Hippocampal formation (tissue), 2 donors: ENCODE data around the gene MAP3K6.

Source experiments
- DNase-seq, 2 donors: peaks; one replicate each; lab custom pipeline; 2025; lab: John Stamatoyannopoulos, UW

MAP3K6 gene

DNA sequence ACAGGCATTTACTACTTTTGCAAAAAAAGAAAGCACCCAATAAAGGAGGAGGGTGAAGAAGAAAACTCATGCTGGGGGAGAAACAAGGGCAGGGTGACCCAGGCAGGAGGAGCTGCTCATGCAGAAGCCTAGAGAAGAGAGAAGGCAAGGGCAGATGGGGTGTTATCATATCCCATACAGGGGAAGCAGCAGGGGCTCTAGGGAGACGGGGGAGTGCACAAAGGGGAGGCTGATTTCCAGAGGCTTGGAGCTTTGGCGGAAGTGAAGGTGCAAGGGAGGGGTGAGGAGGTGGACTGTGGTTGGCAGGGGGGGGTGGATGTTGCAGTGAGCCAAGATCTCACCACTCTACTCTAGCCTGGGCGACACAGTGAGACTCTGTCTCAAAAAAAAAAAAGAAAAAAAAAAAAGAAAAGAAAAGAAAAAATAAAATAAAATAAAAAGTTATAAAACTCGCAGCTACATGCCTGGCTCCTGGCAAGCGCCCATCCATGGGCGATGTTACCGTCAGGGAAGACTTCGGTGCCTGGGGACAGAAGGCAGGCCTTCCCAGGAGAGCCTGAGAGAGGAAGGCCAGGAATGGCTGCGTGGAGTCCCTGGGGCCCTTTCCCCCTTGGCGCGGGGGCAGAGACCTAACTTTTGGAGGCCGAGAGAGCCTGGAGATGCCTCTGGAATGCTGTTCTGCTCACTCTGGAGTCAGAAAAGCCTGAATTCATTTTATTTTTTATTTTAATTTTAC, 11.2 kb upstream of the MAP3K6 start:
- DNase-seq, result no peak

DNA sequence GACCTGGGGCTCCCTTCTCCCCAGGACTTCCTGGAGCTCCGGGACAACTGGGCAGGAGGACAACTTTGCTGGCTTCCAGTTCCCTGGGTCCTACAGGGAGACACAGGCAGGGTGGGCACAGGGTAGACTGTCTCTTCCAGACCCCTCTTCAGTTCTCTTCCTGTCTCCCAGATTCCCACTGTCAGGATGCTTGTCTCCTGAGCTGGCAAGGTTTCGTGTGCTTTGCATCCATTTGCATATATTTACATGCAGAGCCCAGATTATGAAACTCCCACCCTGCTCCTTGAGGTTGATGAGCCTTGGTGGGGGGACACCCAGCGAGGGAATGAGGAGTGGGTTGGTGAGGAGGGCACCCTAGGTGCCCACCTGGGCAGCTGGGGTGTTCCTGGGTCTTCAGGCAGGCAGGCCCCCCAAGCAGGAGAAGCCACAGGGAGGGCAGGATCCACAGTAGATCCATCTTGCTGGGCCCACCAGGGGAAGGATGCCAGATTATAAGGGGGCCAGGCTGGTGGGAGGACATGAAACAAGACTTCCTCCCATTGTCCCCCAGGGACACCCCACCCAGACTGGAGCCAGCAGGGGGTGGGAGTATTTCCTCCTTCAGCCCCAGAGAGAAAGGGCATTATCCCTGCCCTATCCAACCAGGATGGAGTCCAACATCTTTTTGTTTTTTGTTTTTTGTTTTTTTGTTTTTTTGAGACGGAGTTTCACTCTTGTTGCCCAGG, 7.8 kb upstream of the MAP3K6 start, which contains the start of gene FCN3:
TSS of gene FCN3 (minus strand) at position 463 of the 725 bp plus-strand sequence. CDS start at position 457, 6 bp downstream.
- no peak for DNase-seq

DNA sequence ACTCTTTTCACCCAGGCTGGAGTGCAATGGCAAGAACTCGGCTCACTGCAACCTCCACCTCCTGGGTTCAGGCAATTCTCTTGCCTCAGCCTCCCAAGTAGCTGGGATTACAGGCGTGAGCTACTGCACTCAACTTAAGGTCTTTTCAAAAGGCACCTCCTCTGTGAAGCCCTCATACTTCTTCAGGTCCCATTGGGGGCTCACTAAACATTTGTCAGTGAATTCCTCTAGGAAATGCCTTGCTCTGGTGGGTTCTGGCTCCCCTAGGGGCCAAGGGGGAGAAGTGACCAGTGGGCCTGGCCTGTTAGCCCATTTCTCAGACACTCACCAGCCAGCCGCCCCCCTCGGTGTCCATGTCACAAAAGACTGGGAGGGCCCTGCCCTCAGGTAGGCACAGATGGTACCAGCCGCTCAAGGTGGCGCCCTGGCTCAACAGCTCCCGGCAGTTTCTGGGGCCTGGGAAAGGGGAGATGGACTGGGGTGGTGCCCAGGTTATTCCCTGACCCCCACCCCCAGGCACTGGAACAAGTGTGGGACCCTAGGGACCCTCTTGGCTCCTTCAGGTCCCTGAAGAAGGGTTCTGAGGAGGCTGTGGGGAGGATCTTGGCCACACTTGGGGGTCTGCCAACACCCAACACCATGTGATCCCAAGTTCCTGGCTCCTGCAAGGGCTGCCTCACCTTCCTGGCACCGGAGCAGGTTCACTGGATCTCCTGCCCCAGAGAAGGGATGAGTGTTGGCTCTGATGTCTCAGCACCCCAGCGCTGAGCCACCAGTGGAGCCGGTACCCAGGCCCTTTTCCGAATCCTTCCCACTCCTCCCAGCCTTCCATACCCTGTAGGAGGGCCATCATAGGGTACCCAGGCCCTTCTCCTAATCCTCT, 6.3 kb upstream of the MAP3K6 start:
- DNase-seq, result no peak

DNA sequence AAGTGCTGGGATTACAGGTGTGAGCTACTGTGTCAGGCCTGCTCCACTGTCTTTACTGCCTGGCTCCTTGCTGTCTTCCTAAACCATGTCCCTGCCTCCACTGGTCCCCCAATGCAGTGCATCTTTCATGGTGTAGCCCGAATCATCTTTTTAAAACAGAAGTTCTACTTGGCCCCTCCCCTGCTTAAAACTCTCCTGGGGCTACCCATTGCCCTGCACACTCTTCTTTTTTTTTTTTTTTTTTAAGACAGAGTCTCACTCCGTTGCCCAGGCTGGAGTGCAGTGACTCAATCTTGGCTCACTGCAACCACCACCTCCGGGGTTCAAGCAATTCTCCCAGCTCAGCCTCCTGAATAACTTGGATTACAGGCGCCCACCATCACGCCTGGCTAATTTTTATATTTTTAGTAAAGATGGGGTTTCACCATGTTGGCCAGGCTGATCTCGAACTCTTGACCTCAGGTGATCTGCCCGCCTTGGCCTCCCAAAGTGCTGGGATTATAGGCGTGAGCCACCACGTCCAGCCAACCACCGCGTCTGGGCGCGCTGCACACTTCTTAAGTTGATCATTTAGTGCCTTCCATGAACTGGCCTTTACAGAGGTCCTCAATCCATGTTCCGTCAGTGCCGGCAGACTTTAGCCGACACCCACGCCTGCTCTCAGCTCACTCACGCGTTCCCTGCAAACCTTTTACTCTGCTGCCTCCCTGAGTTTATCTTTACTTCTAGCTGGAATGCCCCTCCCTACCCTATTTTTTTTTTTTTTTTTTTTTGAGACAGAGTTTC, 5.5 kb upstream of the MAP3K6 start:
- DNase-seq, result no peak

DNA sequence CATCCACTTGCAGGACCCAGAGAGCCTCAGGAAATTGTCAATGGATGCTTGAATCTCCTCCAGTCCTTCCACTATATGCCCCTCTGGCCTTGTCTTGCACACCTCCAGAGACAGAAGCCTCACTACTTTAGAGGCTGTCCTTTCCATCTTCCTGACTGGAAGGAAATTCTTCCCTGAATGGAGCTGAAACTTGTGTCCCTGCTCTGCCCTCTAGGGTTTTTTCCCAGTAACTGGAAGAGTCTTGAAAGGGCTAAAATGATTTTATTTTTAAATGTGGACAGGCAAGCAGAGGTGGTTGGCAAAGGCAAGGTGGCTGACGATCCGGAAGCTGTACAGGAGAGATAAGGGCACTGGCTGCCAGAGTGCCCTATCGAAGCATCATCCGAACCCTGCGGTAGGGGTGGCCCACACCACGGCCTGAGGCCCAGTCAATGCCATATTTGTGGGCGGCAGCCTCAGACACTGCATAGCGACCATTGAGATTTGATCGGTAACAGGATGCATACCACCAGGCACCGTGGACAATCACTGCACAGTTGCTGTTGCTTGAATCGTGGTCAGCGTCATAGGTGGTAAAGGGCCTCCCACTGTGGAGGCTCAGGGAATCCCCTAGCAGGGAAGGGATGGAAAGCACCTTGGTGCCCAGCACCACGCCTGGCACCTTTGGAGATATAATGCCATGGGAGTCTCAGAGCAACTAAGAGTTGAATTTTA, 2.3 kb upstream of the MAP3K6 start:
- DNase-seq, result no peak

DNA sequence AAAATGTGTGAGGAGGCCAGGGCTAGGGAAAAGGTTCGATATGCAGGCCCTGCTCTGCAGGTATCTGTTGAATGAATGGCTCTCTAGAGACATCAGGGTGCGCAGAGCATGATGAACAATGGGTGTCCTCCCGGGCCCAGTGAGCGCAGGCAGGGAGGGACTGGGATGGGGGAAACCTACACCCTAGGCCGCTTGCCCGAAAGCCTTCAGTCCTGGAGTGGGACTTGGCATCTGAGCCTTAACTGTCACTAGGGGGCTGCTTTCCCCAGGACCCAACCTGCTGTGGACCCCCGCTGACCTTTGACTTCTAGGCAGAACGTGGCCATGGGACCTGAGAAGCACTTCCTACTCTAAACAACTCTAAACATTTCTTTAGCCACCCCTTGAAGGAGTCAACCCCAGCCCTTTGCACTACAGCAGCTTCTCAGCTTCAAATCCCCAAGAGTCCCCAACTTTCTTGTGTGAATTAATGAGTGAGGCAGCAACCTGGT, 444 bp upstream of the MAP3K6 start:
- no peak for DNase-seq

DNA sequence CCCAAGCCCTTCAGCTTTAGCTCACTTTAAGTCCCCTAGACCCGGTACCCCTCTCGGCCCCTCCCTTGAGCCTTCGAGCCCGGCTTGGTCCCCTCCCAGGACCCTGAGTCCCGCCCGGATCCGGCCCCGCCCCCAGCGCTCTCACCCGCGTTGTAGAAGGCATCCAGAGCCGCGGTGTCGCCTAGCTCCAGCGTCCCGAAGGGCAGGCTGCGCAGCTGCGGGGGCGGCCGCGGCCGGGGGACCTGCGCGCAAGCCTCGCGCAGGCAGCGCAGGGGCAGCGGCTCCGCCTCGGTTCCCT, 699 bp downstream of the MAP3K6 start:
- DNase-seq, result peak in 1 of 2 donors; percentile 43

DNA sequence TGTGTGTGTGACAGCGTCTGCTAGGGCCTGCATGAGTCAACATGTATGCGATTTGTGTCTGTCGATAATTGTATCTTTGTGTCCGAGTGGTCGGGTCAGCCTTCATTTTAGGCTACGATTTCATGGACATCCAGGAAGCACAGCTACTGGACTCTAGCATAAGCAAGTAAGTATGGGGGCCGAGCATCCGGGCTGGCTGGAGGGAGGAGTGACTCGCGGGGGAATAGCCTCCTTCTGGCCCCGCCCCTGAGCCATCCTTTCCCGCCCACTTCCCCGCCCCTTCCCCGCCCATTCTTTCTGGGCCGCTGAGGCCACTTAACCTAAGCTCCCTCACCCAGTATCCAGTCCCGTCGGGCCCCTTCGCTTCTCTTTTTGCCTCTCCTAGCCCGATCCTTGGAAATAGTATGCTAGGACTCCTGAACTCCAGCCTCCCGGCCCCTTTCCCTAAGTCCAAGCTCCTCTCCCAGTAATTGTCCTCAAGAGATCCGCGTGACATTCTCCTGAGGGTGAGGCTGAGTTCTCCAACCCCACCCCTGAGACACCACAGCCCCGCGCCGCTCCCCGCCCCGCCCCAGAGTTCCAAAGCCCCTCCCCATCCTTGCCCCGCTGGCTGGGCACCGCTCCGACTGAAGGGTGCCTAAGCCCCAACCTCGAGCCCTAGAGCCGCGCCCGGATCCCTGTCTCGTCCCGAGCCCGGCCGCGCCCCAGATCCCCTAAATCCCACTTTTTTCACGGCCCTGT, 1.2 kb downstream of the MAP3K6 start:
- peak; percentile 61 to 77 for DNase-seq

DNA sequence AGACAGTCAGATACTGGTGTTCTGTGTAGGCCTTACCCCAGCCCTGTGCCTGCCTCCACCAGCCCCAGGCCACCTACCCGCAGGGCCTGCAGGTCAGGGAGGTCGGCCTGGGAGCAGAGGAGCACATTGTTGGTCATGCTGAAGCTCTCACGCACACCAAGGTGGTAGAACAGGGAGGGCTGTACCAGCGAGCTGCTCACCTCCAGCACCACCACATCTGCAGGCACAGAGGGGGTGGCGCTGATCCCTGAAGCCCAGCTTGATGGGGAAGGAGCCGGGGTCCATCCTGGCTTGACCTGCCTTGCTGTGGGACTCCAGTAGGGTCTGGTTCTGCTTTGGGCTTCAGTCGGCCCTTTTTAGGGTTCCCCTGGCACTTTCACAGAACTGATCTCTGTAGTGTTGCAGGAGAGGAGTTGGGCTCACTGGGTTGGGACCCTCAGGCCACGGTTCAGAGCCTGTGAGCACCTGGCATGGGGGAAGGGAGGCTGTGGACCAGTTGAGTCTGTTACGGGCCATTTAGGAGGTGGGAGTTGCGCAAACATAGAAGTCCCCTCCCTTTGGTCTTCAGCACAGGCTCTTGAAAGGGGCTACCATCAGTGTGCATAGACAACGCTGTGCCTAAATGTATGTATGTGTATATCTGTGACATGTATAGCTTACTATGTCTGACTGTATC, 1.9 kb downstream of the MAP3K6 start:
- DNase-seq, result no peak

DNA sequence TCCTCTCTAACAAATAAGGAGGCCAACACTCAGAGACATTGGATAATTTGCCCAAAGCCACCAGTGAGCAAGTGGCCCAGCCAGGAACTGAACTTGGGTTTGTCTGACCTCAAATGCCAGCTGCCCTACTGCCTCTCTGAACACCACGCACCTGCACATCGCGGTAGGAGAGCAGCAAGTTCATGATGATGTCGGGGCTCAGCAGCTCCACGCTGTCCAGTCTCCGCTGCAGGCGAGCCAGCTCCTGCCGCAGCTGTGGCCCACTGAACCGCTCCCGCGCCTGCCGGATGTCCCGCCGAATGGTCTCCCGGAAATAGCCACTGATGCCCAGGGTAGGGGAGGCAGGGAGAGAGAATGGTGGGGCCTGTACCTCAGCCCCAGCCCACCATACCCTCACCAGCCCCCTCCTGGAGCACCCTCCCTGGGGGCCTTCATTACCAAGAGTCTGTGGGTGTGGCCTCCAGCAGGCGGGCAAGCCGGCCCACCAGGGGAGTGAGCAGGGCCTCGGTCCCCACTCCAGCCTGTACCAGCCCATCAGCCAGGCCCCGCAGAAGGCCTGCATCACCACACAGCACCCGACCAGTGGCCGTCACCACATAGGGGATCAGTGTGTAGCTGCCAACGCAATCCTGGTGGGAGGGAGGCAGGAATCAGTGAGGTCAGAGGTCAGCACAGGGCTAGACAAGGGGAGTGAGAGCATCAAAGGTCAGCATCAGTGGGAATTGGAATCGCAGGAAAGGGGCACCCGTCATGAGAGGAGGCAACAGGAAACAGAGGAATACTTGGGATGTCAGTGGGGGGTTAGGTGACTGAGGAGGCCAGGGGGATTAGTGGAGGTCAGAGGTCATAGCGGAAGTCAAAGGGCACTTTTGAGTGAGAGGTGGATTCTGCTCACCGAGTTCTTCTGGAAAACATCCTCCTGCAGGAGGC, 2.7 kb downstream of the MAP3K6 start:
- DNase-seq, result no peak

DNA sequence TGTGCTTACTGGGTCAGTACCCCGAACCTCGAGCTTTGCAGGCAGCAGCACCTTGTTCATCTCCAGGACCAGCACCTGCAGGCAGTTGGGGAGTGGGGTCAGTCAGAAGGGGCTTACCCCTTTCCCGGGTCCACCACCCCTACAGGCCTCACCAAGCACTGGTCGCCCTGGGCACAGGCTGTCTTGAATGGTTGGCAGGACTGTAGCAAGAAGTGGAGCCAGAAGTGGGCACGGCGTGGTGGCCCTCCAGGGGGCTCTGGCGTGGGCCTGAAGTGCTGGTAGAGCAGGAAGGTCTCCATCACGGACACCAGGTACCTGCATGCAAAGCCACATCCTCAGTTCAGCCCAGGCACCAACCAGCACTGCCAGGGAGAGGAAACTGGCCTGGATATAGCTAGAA, 5.2 kb downstream of the MAP3K6 start:
- no peak for DNase-seq

DNA sequence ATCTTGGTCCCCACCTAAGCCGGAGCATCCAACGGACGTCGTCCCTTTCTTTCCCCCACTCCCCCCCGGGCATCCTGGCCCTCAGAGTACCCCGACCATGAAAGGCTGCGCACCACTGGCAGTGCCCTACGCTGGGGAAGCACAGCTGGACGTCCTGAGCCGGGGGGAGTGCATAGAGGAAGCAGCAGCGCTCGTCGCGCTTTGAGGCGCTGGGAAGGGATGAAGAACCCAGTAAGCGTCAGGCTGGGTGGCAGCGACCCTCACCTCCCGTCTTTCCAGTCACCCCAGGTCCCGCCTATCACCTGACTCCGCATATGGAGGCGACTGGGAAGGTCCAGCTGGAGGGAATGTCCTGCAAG, 5.7 kb downstream of the MAP3K6 start:
- no peak for DNase-seq

DNA sequence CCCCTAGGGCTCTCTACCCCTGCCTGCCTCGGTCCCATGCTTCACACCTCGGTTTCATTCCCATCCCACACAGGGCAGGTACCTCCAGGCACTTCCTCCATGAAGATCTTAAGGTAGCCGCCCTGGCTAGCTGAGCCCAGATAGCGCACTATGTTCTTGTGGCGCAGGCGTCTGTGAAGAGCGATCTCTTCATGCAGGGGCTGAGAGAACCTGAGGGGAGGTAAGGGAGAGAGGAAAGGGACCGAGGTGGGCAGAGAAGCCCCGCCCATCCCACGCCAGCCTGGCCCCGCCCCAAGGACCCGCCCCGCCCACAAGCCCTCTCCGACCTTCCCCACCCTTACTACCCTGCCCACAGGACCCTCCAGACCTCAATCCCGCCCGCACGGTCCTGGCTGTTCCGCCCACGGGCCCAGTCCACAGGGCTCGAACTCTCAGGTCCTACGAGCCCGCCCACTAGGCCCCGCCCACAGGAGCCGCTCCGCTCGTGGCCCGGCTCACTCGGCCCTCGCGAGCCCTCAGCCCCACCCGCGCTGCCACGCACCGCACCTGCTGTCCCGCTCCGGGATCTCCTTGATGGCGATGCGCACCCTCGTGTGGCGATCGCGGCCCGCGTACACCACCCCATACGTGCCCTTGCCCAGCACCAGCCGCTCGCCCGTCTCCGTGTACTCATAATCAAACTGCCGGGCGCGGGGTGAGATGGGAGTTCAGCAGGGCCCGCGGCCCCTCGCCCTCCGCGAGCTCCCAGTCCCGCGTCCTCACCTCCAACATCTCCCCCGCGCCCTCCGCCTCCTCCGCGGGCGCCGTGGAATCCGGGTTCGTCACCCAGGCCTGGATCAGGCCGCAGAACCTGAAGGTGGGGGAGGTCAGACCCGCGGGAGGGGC, 6.4 kb downstream of the MAP3K6 start:
- no peak for DNase-seq

DNA sequence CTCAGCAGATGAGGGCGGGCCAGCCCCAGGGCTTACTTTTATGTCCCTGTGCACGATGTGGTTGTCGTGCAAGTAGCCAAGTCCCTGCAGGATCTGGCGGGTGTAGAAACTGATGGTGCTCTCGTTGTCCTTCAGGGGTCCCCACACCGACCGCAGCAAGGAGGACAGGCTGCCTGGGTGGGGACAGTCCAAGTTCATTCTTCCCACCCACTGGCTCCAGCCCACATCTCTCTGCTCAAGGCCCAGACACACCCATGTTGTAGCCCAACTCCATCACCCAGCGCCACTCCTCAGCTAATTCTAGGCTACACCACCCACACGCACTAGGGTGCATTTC, 7.0 kb downstream of the MAP3K6 start:
- no peak for DNase-seq

DNA sequence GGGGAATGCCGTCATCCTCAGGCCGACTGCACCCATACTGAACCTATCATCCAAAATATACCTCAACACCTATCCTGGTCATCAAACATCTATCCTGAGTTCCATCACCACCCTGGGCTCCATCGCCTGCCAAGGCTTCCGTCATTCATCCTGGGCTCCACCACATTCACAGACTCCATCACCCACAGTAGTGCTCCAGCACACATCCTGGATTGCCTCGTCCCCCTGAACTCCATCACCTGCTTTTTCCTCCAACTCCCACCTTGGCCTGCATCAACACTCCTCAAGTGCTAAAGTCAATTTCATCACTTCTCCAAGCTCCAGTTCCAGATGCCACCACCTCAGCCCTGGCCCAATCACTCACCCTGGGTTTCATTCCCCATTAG, 7.8 kb downstream of the MAP3K6 start:
- DNase-seq, result no peak

DNA sequence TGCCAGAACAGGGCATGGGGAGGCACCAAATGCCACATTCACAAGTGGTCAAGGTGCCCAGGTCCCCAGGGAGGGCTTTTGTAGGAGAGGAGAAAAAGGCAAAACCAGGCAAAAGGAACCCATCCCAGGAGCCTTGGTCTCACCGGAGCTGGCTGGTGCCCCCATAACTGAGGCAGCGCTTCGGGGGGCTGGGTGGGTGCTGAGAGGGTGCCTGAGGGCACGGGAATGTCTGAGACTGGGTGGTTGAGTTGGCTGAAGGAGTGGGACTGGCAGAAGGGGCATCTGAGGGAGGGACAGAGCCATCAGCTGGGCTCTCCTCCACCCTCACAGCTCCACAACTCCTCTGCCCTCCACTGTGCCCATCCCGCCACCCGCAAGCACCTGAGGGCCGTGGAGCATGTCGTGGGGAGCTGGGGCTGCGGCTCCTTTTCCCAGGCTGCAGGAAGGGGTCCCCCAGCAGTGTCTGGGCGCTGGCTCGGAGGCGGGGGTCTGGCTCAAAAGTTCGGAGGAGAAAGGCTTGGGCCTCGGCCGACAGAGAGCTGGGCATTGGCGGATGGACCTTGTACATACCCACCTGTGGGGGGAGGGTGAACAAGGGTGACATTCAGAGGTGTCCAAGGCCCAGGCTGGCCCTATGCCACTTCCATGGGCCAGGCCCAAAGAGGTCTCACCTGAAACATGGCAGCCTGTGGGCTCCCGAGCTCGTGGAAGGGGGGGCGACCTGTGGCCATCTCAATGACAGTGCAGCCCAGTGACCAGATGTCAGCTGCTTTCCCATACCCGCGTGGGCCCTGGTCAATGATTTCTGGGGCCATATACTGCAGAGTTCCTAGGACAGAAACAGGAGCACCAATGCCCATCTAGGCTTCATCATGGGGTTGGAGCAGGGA, 8.5 kb downstream of the MAP3K6 start:
- DNase-seq, result no peak
